ENCODE results near the gene AFF3. TPM values are rescaled to one million over a fixed set of nuclear protein-coding genes. Genes with fewer than 3 reads are reported as not detected.

Gene AFF3
- total and polyA plus RNA-seq, 2 of the 8 experiments (the other 6 are each of a cell fraction or from before 2014, with no cell fraction given): 0.27 to 3.0 TPM

DNA sequence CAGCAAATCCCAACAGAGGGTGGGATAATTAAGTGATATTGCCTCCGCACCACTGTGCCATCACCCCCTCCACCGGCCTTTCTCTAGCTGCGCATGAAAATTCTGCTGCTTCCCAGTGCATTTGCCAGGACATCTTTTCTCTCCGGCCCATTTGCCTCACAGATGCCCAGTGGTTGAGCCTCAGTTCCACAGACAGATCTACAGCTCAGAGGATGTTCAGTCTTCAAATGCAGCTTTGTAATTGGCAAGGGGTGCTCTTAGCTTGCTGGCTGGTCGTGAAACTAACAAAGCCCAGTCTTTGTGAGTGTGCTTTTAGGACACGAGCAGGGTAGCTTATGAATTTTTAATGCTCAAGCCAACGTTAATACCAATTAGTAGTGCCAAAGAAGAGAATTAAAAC, 399.2 kb downstream of the AFF3 start (continued):
- no peak for TF ChIP-seq FOSL1 (IDR thresholded peaks at IDR 0.05; ENCODE audit: insufficient read depth, low read depth, low read length)
- TF ChIP-seq RFX5 (IDR thresholded peaks at IDR 0.05; ENCODE audit: borderline replicate concordance, low read depth, low read length): no peak
- TF ChIP-seq, protein P1, sequence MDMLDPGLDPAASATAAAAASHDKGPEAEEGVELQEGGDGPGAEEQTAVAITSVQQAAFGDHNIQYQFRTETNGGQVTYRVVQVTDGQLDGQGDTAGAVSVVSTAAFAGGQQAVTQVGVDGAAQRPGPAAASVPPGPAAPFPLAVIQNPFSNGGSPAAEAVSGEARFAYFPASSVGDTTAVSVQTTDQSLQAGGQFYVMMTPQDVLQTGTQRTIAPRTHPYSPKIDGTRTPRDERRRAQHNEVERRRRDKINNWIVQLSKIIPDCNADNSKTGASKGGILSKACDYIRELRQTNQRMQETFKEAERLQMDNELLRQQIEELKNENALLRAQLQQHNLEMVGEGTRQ (IDR thresholded peaks at IDR 0.05; ENCODE audit: low read length): no peak
- TF ChIP-seq BACH1 (IDR thresholded peaks at IDR 0.05; ENCODE audit: low read length): no peak
- TF ChIP-seq CBX8 (IDR thresholded peaks at IDR 0.05; ENCODE audit: borderline replicate concordance, low read depth, low read length): no peak
